ENCODE data around the gene NFS1.

- TF ChIP-seq EZH2phosphoT487 (IDR thresholded peaks at IDR 0.05; ENCODE audit: borderline replicate concordance, low read length) (no peak), CTCF (IDR thresholded peaks at IDR 0.05; ENCODE audit: low read depth, low read length, poor library complexity, severe bottlenecking) (no peak)
Observed at GRCh38 chr20:35695245-35695749, 3.9 kb downstream of the NFS1 start.

Measured in DOHH2 (cell line).